ENCODE measurements around the gene SPATS2L. TPM values are rescaled to one million over a fixed set of nuclear protein-coding genes. Genes with fewer than 3 reads are reported as not detected.

Gene SPATS2L
- total RNA-seq, 1 experiment from 2014 or later: 47.3 TPM

DNA sequence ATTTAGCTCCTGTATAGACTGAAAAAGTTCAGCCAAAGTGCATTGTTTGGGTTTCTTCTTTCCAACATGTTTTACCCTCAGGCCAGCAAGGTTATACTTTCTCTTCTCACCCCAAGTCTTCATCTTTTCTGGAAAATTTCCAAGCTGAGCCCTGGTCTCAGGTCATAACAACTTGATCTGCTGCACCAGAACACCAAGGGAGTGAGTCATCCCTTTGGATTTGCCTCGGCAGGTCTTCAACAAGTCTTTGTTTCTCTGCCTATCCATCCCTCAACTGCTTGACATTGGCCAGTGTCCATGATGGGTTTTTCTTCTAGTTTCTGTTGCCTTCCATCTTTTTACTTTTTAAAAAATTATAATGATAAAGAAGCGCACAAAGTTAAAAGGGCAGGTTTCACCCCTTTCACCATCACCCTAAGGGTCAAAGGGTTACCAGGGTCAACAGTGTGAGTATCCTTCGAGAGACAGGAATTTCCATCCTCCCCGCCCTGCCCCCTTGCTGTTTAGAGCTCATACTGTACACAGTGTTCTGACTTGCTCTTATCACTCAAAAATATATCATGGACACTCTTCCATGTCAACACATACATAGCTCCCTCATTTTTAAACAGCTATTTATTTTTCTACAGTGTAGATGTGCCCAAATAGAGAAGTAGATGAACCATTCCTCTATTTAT lies 5.7 kb upstream of the SPATS2L start:
- no peaks in the 10 kb centered on the region for H3K27me3 Mint-ChIP-seq (ENCODE audit: low read depth)

More for the DNA sequence above, 5.7 kb upstream of the SPATS2L start:
- no peak overlapping the region for H3K9ac ChIP-seq (ENCODE audit: extremely low read depth, insufficient read length, low read length)
- no peak overlapping the region for H2BK20ac ChIP-seq (ENCODE audit: low read depth, low read length, poor library complexity, severe bottlenecking)
- H3K23me2 ChIP-seq (ENCODE audit: insufficient read length, low read depth, low read length, poor library complexity, severe bottlenecking): peaks cover 1% of the 10 kb centered on the region
- no CpG with 5 or more reads among the region's 4 CpGs for WGBS (ENCODE audit: extremely low coverage, insufficient read length, low lambda C conversion rate)
- no peak overlapping the region for H3K18ac ChIP-seq (ENCODE audit: insufficient read length, low read depth, low read length)
- H4K5ac ChIP-seq (ENCODE audit: insufficient read length, low read depth, low read length): no peak overlapping the region
- H3K14ac ChIP-seq (ENCODE audit: insufficient read depth, low read length): no peak overlapping the region
- H3K79me1 ChIP-seq (ENCODE audit: insufficient read depth, low read depth, low read length, poor library complexity, severe bottlenecking): no peaks in the 10 kb centered on the region
- H3K79me2 ChIP-seq (ENCODE audit: insufficient read depth, low read length): no peaks in the 10 kb centered on the region; the same call in 1 of the 2 replicates
- H3K9me3 Mint-ChIP-seq: no peaks in the 10 kb centered on the region; a peak in 1 of 5 replicates
- H2AK5ac ChIP-seq (ENCODE audit: insufficient read length, low read length): no peak overlapping the region
- H3K27me3 ChIP-seq (ENCODE audit: insufficient read depth, low read length): no peaks in the 10 kb centered on the region
- no peaks in the 10 kb centered on the region for H3K9me3 ChIP-seq (ENCODE audit: control insufficient read depth, low read depth, low read length)
- H2AFZ ChIP-seq (ENCODE audit: low read length): no peak overlapping the region
- H2BK120ac ChIP-seq (ENCODE audit: low read depth, low read length, poor library complexity, severe bottlenecking): no peak overlapping the region
- H3K27ac Mint-ChIP-seq: no peak overlapping the region
- no peak overlapping the region for H4K91ac ChIP-seq (ENCODE audit: insufficient read length, low read depth, low read length)
- no peak overlapping the region for H3K4me3 Mint-ChIP-seq
- peaks cover 5 to 6% of the 10 kb centered on the region in 2 experiments for H3K4me1 Mint-ChIP-seq
- no peak overlapping the region for H4K8ac ChIP-seq (replicated peaks; ENCODE audit: insufficient read length, low read depth, low read length)
- H3K27ac ChIP-seq (ENCODE audit: insufficient read length, low read depth, low read length): no peak overlapping the region
- DNase-seq: no peak
- H2BK5ac ChIP-seq (ENCODE audit: insufficient read length, low read length): no peak overlapping the region
- no peaks in the 10 kb centered on the region for H3K4me1 ChIP-seq (ENCODE audit: insufficient read depth, low read length)
- no peak overlapping the region for H3T11ph ChIP-seq (ENCODE audit: low read length)
- no peaks in the 10 kb centered on the region for H3K36me3 Mint-ChIP-seq (ENCODE audit: insufficient read depth in 1 of 3, low read depth in 3 of 3)
- no peak overlapping the region for H3K4me2 ChIP-seq (ENCODE audit: insufficient read depth, insufficient read length, low read length)
- H3K23ac ChIP-seq (ENCODE audit: insufficient read length, low read depth, low read length): no peak overlapping the region
- no peak overlapping the region for H3K56ac ChIP-seq (ENCODE audit: insufficient read length, low read depth, low read length)
- no peak overlapping the region for H3K4ac ChIP-seq (ENCODE audit: low read depth, low read length)
- H2BK12ac ChIP-seq (ENCODE audit: insufficient read length, low read depth, low read length): no peak overlapping the region
- H2BK15ac ChIP-seq (ENCODE audit: low read depth, low read length): no peak overlapping the region
- H4K20me1 ChIP-seq (ENCODE audit: control insufficient read depth, insufficient read depth, insufficient read length): no peaks in the 10 kb centered on the region
- TF ChIP-seq CTCF (conservative IDR thresholded peaks at IDR 0.05): no peak
